Thymus (tissue), 11 donors: ENCODE data around the gene ACAP3. TPM values are rescaled to one million over a fixed set of nuclear protein-coding genes. Genes with fewer than 3 reads are reported as not detected.

Source experiments
- DNase-seq, 9 donors: peaks; one replicate each; pipeline ENCODE4 v3.0.0-alpha.2; 2013; ENCODE audit warnings: low spot score in 9 of 9, low read depth in 6 of 9, missing footprints in 1 of 9
- H3K27ac ChIP-seq, 2 donors: one replicate each; pipeline ENCODE4 v1.5.1; 2013; ENCODE audit warnings: control low read depth in 1 of 2, low read depth in 1 of 2, low read length in 1 of 2, mild to moderate bottlenecking in 1 of 2, moderate library complexity in 1 of 2
- H3K27me3 ChIP-seq, 2 donors: one replicate each; pipeline ENCODE4 v1.5.1; 2013; ENCODE audit warnings: low read length in 1 of 2; ENCODE audit not compliant: control insufficient read depth in 2 of 2, insufficient read depth in 1 of 2
- H3K36me3 ChIP-seq, 2 donors: one replicate each; pipeline ENCODE4 v1.5.1; 2013; ENCODE audit warnings: low read length in 1 of 2, mild to moderate bottlenecking in 1 of 2, moderate library complexity in 1 of 2; ENCODE audit not compliant: control insufficient read depth in 2 of 2, insufficient read depth in 2 of 2
- H3K4me1 ChIP-seq, 2 donors: one replicate each; pipeline ENCODE4 v1.5.1; 2013; ENCODE audit warnings: low read length in 2 of 2; ENCODE audit not compliant: control insufficient read depth in 2 of 2, insufficient read depth in 2 of 2
- H3K4me3 ChIP-seq, 2 donors: one replicate each; pipeline ENCODE4 v1.5.1; 2013; ENCODE audit warnings: low read length in 2 of 2, control low read depth in 1 of 2, mild to moderate bottlenecking in 1 of 2
- H3K9me3 ChIP-seq, 2 donors: one replicate each; pipeline ENCODE4 v1.5.1; 2013; ENCODE audit warnings: low read length in 1 of 2, mild to moderate bottlenecking in 1 of 2; ENCODE audit not compliant: control insufficient read depth in 2 of 2, insufficient read depth in 1 of 2
- WGBS: extraction: QIAGEN DNeasy Blood & Tissue Kit; methylation state at CpG from one replicate; pipeline ENCODE4 v1.1.7; 2013; 5-methylcytosine and 5-hydroxymethylcytosine counted together
- polyA plus RNA-seq: library from polyadenylated mRNA; stranded (reverse); fragments of 200-250 nt; gene quantifications from one replicate; pipeline ENCODE4 v1.2.3, GENCODE V29; 2013
- total RNA-seq: library from RNA; stranded (reverse); fragments of 120-200 nt; gene quantifications from one replicate; pipeline ENCODE4 v1.2.4, GENCODE V29; 2013
- donor health status: healthy.

ACAP3 gene
- total and polyA plus RNA-seq, 2 donors: 15.5 to 58.8 TPM

DNA sequence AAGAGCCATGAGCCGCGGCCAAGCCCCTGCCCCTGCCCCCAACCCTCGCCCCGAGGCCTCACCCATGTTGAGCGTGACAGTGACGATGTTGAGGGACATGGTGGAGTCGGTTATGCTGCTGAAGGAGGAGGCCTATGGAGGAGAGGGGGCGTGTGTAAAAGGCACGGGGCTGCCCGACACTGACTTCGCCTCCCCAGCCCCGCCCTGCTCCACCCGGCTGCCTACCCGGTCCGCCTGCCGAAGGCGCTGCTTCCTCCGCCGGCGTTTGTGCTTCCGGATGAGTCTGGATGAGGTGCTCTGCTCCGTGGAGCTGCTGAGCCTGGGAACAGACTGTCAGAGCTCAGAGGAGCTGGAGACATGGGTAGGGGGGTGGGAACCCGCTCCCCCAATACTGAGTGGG, 32.5 kb upstream of the ACAP3 start:
- Histone ChIP-seq H3K36me3 (peaks cover 11 to 51% of the 10 kb centered on the region in 2 donors), H3K27me3 (no peaks in the 10 kb centered on the region), H3K27ac (no peak overlapping the region), H3K4me1 (no peaks in the 10 kb centered on the region), H3K4me3 (no peak overlapping the region), H3K9me3 (peaks cover 0 to 8% of the 10 kb centered on the region in 2 donors)
- no peak for DNase-seq
- whole genome bisulfite sequencing: 98% methylated on average over 23 of the region's 23 CpGs

DNA sequence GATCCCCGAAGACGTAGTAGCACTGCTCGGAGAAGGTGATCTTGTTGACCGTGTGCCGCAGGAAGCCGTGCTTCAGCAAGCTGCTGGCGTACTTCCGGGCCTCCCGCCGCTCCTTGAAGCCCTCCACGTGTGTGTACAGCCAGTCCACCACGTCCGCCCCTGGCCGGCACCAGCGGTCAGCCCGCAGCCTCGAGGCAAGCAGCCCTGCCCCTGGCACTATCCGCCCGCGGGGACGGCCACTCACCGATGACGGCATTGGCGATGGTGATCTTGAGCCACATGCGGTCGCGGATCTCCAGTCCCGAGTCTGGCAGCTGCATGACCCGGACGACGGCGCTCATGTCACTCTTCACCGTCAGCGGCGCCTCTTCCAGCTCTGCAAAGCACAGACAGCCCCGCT, 30.5 kb upstream of the ACAP3 start:
- Histone ChIP-seq H3K36me3 (peaks cover 11 to 51% of the 10 kb centered on the region in 2 donors), H3K27ac (no peak overlapping the region), H3K4me3 (no peak overlapping the region), H3K9me3 (peaks cover 0 to 8% of the 10 kb centered on the region in 2 donors), H3K27me3 (no peaks in the 10 kb centered on the region), H3K4me1 (no peaks in the 10 kb centered on the region)
- WGBS: 98% methylated on average over 36 of the region's 36 CpGs
- DNase-seq: no peak

DNA sequence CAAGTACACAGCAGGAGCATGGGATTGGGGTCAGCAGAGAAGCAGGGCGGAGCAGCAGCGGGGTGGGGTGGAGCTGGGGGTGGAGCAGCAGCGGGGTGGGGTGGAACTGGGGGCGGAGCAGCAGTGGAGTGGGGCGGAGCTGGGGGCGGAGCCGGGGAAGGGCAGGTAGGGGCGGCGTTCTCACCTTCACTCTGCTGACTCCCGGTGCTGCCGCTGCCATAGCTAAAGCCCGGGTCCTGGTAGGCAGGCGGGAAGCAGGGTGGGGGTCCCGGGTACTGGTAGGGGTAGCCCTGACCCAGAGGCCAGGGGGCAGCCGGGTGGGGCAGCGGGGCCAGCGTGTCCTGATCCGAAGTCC, 30.0 kb upstream of the ACAP3 start:
- Histone ChIP-seq H3K9me3 (peaks cover 0 to 8% of the 10 kb centered on the region in 2 donors), H3K4me1 (no peaks in the 10 kb centered on the region), H3K27ac (no peak overlapping the region), H3K36me3 (peaks cover 11 to 51% of the 10 kb centered on the region in 2 donors), H3K27me3 (no peaks in the 10 kb centered on the region), H3K4me3 (no peak overlapping the region)
- WGBS: 97% methylated on average over 18 of the region's 18 CpGs
- DNase-seq: no peak

DNA sequence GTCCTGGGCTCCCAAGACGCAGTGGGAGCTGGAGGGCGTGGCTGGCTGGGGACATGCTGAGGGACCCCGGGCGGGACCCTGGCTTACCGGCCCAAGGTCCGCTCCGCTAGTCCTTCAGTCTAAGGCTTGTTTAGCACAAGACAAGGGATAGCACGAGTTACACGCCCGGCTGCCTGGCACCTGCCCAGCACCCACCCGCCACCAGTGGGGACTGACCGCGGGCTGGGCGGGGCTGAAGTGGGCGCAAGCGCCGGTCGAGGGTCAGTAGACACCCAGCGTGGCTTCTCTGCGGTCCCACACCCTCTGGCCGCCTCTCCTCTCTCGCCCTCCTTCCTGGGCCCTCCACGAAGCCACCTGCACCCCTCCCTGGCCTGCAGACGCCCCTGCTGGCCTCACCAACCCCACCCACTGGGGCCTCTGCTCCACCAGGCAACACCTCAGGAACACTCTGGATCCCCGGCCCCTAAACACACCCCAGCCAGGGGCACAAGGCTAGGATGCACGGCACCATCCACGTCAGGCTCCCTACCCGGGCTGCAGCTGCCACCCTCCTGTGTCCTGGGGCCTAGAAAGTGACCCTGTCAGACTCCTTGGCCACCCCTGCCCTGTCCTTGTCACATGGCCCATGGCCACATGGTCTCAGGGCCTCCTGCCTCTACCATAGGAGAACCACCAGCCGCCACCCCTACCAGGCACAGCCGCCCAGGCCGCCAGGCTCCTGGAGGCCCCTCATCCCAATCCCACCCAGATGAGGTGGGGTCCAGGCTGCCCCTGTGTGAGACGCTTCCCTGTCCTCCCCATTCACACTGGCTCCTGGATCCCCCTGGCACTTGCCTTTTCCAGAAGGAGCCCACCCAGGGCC, 29.4 kb upstream of the ACAP3 start:
- no peak for DNase-seq
- 98% methylated on average over 32 of the region's 32 CpGs for WGBS
- H3K27ac ChIP-seq: no peak overlapping the region

DNA sequence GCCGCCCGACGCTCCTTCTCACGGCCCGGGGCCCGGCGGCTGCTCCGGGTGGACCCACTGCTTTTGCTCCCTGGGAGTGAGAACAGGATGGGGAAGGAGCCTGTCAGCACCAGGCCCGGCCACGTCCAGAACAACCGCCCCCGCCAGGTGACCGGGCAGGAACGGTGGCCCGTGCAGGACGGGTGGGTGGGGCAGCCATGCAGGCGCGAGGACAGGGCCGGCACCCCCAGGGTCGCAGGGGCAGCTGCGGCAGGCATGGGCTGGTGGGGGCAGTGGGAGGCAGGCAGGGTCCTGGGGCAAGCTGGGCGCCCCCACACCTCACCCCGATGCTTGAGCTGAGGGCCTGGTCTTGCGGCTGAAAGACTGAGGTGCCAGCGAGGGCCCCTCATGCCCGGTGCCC, 28.7 kb upstream of the ACAP3 start:
- peaks cover 0 to 10% of the 10 kb centered on the region in 2 donors for H3K9me3 ChIP-seq
- peaks cover 11 to 47% of the 10 kb centered on the region in 2 donors for H3K36me3 ChIP-seq
- no peak for DNase-seq
- H3K27me3 ChIP-seq: no peaks in the 10 kb centered on the region
- WGBS: 98% methylated on average over 26 of the region's 26 CpGs
- no peak overlapping the region for H3K27ac ChIP-seq
- no peak overlapping the region for H3K4me3 ChIP-seq
- H3K4me1 ChIP-seq: no peaks in the 10 kb centered on the region

More for the DNA sequence above, 29.4 kb upstream of the ACAP3 start:
- Histone ChIP-seq H3K9me3 (peaks cover 0 to 8% of the 10 kb centered on the region in 2 donors), H3K36me3 (peaks cover 11 to 51% of the 10 kb centered on the region in 2 donors), H3K4me3 (no peak overlapping the region), H3K4me1 (no peaks in the 10 kb centered on the region), H3K27me3 (no peaks in the 10 kb centered on the region)

DNA sequence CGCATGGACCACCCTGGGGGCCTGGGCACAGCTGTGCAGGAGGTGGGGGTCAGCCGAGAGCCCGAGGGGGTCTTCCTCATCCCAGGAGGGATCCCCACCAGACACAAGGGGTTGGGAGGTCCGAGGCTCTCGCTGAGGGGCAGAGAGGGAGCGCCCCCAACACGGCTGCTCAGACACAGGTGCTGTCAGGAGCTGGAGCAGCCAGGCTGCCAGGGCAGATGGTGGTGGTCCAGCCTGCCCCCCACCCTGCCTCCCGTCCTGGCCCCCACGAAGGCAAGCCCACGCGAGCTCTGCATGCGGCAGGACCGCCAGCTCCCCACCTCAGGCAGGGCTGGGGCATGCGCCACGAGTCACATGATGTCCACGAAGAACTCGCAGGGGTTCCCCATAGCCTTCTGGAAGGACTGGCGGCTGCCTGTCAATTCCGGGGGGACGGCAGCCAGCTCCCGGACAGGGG, 28.1 kb upstream of the ACAP3 start:
- peaks cover 0 to 13% of the 10 kb centered on the region in 2 donors for H3K9me3 ChIP-seq
- peaks cover 11 to 42% of the 10 kb centered on the region in 2 donors for H3K36me3 ChIP-seq
- no peaks in the 10 kb centered on the region for H3K4me1 ChIP-seq
- no peaks in the 10 kb centered on the region for H3K27me3 ChIP-seq
- H3K4me3 ChIP-seq: no peak overlapping the region
- DNase-seq: no peak
- 96% methylated on average over 21 of the region's 21 CpGs for WGBS
- no peak overlapping the region for H3K27ac ChIP-seq

DNA sequence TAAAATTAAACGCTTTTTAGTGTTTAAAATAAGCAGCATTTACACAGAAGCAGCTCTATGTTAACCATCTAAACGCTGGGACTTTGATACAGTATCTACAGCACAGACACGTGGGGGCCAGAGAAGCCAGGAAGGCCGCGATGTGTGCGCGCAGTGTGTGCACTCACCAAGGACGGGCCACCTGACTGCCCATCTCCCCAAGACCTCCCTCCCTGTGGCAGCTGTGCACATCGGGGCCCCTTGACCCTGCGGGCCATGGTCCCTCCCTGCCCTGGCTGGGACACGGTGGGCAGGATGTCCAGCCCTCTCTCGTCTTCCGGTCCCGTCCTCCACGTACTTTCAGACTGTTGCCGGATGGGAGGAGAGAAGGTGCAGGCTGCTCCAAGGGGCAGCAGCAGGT, 27.6 kb upstream of the ACAP3 start:
- peaks cover 9 to 38% of the 10 kb centered on the region in 2 donors for H3K36me3 ChIP-seq
- no peaks in the 10 kb centered on the region for H3K4me1 ChIP-seq
- H3K27ac ChIP-seq: no peak overlapping the region
- no peak for DNase-seq
- no peaks in the 10 kb centered on the region for H3K27me3 ChIP-seq
- WGBS: 96% methylated on average over 16 of the region's 16 CpGs
- peaks cover 0 to 14% of the 10 kb centered on the region in 2 donors for H3K9me3 ChIP-seq
- H3K4me3 ChIP-seq: no peak overlapping the region

DNA sequence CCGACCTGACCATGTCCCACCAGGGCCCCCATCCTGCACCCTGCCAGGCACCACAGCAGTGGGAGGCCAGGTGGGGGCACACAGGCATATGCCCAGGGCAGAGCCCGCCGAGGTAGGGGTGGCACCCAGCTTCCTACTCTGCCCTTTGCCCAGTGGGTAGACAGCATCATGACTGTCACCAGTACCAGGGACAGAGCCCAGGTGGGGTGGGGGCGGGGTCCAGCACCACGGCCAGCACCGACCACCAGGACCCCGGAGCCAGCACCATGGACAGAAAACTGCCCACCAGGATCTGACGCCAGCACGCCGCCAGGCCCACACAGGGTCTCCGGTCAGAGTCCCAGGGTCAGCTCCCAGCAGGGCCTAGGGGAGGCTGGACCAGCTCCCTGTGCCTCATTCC, 27.1 kb upstream of the ACAP3 start:
- no peak for DNase-seq
- Histone ChIP-seq H3K27me3 (no peaks in the 10 kb centered on the region), H3K4me1 (no peaks in the 10 kb centered on the region), H3K27ac (no peak overlapping the region), H3K9me3 (peaks cover 0 to 19% of the 10 kb centered on the region in 2 donors), H3K4me3 (no peak overlapping the region), H3K36me3 (peaks cover 8 to 33% of the 10 kb centered on the region in 2 donors)
- 94% methylated on average over 11 of the region's 11 CpGs for WGBS

DNA sequence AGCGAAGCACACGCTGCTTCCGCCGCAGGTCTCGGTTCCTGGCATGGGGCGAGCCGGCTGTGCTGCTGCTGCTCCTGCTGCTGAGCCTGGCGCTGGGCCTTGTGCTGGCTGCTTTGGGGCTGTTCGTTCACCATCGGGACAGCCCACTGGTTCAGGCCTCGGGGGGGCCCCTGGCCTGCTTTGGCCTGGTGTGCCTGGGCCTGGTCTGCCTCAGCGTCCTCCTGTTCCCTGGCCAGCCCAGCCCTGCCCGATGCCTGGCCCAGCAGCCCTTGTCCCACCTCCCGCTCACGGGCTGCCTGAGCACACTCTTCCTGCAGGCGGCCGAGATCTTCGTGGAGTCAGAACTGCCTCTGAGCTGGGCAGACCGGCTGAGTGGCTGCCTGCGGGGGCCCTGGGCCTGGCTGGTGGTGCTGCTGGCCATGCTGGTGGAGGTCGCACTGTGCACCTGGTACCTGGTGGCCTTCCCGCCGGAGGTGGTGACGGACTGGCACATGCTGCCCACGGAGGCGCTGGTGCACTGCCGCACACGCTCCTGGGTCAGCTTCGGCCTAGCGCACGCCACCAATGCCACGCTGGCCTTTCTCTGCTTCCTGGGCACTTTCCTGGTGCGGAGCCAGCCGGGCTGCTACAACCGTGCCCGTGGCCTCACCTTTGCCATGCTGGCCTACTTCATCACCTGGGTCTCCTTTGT, 26.0 kb upstream of the ACAP3 start:
- Histone ChIP-seq H3K27ac (no peak overlapping the region), H3K4me1 (no peaks in the 10 kb centered on the region)

More for the DNA sequence above, 26.0 kb upstream of the ACAP3 start:
- 96% methylated on average over 36 of the region's 36 CpGs for WGBS
- no peak for DNase-seq
- Histone ChIP-seq H3K36me3 (peaks cover 3 to 23% of the 10 kb centered on the region in 2 donors), H3K4me3 (no peak overlapping the region), H3K27me3 (no peaks in the 10 kb centered on the region), H3K9me3 (peaks cover 1 to 21% of the 10 kb centered on the region in 2 donors)
